ENCODE results near the gene NWD2. TPM values are rescaled to one million over a fixed set of nuclear protein-coding genes. Genes with fewer than 3 reads are reported as not detected.

NWD2 gene
- total RNA-seq, 4 donors from 2014 or later: 0.12 to 0.67 (median 0.15) TPM; not detected in 1

GRCh38 chr4:37467223-37467622 is 222.7 kb downstream of the NWD2 start:
- Histone ChIP-seq H3K4me1 (no peaks in the 10 kb centered on the region), H3K27me3 (no peaks in the 10 kb centered on the region), H3K27ac (no peak overlapping the region), H3K36me3 (no peaks in the 10 kb centered on the region), H3K4me3 (no peak overlapping the region), H3K9me3 (no peaks in the 10 kb centered on the region)
- no peak for ATAC-seq
- TF ChIP-seq EP300 (IDR thresholded peaks at IDR 0.05) (no peak), POLR2A (IDR thresholded peaks at IDR 0.05) (no peak)
- WGBS, 2 donors (ENCODE audit: low coverage in 1 of 2): 43 to 56% methylated on average over 3 of the region's 3 CpGs

- H3K9me3 ChIP-seq: no peaks in the 10 kb centered on the region
- 81 to 93% methylated on average over 3 to 4 of the region's 4 CpGs for WGBS, 2 donors (ENCODE audit: low coverage in 1 of 2)
These were observed 223.3 kb downstream of the NWD2 start for GRCh38 chr4:37467824-37468223.

GRCh38 chr4:37469286-37469685 is 224.7 kb downstream of the NWD2 start:
- Histone ChIP-seq H3K27ac (no peak overlapping the region), H3K4me1 (no peaks in the 10 kb centered on the region), H3K4me3 (no peak overlapping the region), H3K36me3 (no peaks in the 10 kb centered on the region), H3K27me3 (no peaks in the 10 kb centered on the region), H3K9me3 (no peaks in the 10 kb centered on the region)
- 88 to 95% methylated on average over 2 of the region's 2 CpGs for WGBS, 2 donors (ENCODE audit: low coverage in 1 of 2)
- no peak for ATAC-seq
- TF ChIP-seq CTCF (IDR thresholded peaks at IDR 0.05) (no peak), POLR2AphosphoS5 (IDR thresholded peaks at IDR 0.05) (no peak), EP300 (IDR thresholded peaks at IDR 0.05) (no peak), POLR2A (IDR thresholded peaks at IDR 0.05) (no peak)

More at GRCh38 chr4:37467824-37468223, 223.3 kb downstream of the NWD2 start:
- Histone ChIP-seq H3K36me3 (no peaks in the 10 kb centered on the region), H3K4me1 (no peaks in the 10 kb centered on the region), H3K27ac (no peak overlapping the region), H3K27me3 (no peaks in the 10 kb centered on the region), H3K4me3 (no peak overlapping the region)
- no peak for ATAC-seq
- TF ChIP-seq POLR2A (IDR thresholded peaks at IDR 0.05): no peak

GRCh38 chr4:37470245-37470644 is 225.7 kb downstream of the NWD2 start:
- TF ChIP-seq EP300 (IDR thresholded peaks at IDR 0.05): no peak
- TF ChIP-seq CTCF (IDR thresholded peaks at IDR 0.05): no peak
- TF ChIP-seq POLR2AphosphoS5 (IDR thresholded peaks at IDR 0.05): no peak
- TF ChIP-seq POLR2A (IDR thresholded peaks at IDR 0.05): no peak

GRCh38 chr4:37471093-37471492 is 226.6 kb downstream of the NWD2 start:
- no peak for TF ChIP-seq EP300 (IDR thresholded peaks at IDR 0.05)
- no peak for TF ChIP-seq POLR2AphosphoS5 (IDR thresholded peaks at IDR 0.05)
- TF ChIP-seq POLR2A (IDR thresholded peaks at IDR 0.05): no peak
- no peak for TF ChIP-seq CTCF (IDR thresholded peaks at IDR 0.05)
- H3K4me3 ChIP-seq: no peak overlapping the region
- no peaks in the 10 kb centered on the region for H3K36me3 ChIP-seq
- no peaks in the 10 kb centered on the region for H3K4me1 ChIP-seq
- no peak overlapping the region for H3K27ac ChIP-seq
- H3K9me3 ChIP-seq: no peaks in the 10 kb centered on the region
- 89 to 95% methylated on average over 1 of the region's 1 CpG for WGBS, 2 donors (ENCODE audit: low coverage in 1 of 2)
- H3K27me3 ChIP-seq: no peaks in the 10 kb centered on the region
- ATAC-seq: no peak

More at GRCh38 chr4:37470245-37470644, 225.7 kb downstream of the NWD2 start:
- WGBS, 2 donors (ENCODE audit: low coverage in 1 of 2): 73 to 75% methylated on average over 1 of the region's 1 CpG
- H3K9me3 ChIP-seq: no peaks in the 10 kb centered on the region
- no peaks in the 10 kb centered on the region for H3K27me3 ChIP-seq
- H3K36me3 ChIP-seq: no peaks in the 10 kb centered on the region
- no peak for ATAC-seq
- no peak overlapping the region for H3K4me3 ChIP-seq
- no peak overlapping the region for H3K27ac ChIP-seq
- H3K4me1 ChIP-seq: no peaks in the 10 kb centered on the region

- TF ChIP-seq EP300 (IDR thresholded peaks at IDR 0.05) (no peak), CTCF (IDR thresholded peaks at IDR 0.05) (no peak), POLR2AphosphoS5 (IDR thresholded peaks at IDR 0.05) (no peak), POLR2A (IDR thresholded peaks at IDR 0.05) (no peak)
- H3K27ac ChIP-seq: no peak overlapping the region
- H3K36me3 ChIP-seq: no peaks in the 10 kb centered on the region
- no peaks in the 10 kb centered on the region for H3K4me1 ChIP-seq
- H3K4me3 ChIP-seq: no peak overlapping the region
- no peaks in the 10 kb centered on the region for H3K27me3 ChIP-seq
- 33 to 61% methylated on average over 1 to 5 of the region's 5 CpGs for WGBS, 2 donors (ENCODE audit: low coverage in 1 of 2)
- H3K9me3 ChIP-seq: no peaks in the 10 kb centered on the region
- ATAC-seq: no peak
These were observed 227.4 kb downstream of the NWD2 start for GRCh38 chr4:37471971-37472370.

Data from gastroesophageal sphincter (tissue), 4 donors.